ENCODE results near the gene RAB8B. TPM values are rescaled to one million over a fixed set of nuclear protein-coding genes. Genes with fewer than 3 reads are reported as not detected.

The RAB8B gene
- total and polyA plus RNA-seq, 9 of the 15 experiments (the other 6 are each of a cell fraction or from before 2014, with no cell fraction given), result 7.8 to 32.1 (median 24.2) TPM

DNA sequence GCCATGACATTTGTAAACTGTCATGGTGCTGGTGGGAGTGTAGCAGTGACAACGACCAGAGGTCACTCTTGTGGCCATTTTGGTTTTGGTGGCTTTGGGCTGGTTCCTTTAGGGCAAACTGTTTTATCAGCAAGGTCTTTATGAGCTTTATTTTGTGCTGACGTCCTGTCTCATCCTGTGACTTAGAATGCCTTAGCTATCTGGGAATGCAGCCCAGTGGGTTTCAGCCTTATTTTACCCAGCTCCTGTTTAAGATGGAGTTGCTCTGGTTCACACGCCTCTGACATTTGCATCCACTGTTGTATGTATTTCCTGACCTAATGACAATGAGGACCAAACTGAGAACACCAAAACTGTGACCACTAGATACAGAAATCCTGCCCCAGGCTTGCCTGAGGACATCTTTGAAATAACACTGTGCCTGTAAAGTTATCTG is 37.6 kb downstream of the RAB8B start (continued):
- TF ChIP-seq, protein P1, sequence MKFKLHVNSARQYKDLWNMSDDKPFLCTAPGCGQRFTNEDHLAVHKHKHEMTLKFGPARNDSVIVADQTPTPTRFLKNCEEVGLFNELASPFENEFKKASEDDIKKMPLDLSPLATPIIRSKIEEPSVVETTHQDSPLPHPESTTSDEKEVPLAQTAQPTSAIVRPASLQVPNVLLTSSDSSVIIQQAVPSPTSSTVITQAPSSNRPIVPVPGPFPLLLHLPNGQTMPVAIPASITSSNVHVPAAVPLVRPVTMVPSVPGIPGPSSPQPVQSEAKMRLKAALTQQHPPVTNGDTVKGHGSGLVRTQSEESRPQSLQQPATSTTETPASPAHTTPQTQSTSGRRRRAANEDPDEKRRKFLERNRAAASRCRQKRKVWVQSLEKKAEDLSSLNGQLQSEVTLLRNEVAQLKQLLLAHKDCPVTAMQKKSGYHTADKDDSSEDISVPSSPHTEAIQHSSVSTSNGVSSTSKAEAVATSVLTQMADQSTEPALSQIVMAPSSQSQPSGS (CRISPR knock-in tag; IDR thresholded peaks at IDR 0.05), result no peak
- TF ChIP-seq, protein P2, sequence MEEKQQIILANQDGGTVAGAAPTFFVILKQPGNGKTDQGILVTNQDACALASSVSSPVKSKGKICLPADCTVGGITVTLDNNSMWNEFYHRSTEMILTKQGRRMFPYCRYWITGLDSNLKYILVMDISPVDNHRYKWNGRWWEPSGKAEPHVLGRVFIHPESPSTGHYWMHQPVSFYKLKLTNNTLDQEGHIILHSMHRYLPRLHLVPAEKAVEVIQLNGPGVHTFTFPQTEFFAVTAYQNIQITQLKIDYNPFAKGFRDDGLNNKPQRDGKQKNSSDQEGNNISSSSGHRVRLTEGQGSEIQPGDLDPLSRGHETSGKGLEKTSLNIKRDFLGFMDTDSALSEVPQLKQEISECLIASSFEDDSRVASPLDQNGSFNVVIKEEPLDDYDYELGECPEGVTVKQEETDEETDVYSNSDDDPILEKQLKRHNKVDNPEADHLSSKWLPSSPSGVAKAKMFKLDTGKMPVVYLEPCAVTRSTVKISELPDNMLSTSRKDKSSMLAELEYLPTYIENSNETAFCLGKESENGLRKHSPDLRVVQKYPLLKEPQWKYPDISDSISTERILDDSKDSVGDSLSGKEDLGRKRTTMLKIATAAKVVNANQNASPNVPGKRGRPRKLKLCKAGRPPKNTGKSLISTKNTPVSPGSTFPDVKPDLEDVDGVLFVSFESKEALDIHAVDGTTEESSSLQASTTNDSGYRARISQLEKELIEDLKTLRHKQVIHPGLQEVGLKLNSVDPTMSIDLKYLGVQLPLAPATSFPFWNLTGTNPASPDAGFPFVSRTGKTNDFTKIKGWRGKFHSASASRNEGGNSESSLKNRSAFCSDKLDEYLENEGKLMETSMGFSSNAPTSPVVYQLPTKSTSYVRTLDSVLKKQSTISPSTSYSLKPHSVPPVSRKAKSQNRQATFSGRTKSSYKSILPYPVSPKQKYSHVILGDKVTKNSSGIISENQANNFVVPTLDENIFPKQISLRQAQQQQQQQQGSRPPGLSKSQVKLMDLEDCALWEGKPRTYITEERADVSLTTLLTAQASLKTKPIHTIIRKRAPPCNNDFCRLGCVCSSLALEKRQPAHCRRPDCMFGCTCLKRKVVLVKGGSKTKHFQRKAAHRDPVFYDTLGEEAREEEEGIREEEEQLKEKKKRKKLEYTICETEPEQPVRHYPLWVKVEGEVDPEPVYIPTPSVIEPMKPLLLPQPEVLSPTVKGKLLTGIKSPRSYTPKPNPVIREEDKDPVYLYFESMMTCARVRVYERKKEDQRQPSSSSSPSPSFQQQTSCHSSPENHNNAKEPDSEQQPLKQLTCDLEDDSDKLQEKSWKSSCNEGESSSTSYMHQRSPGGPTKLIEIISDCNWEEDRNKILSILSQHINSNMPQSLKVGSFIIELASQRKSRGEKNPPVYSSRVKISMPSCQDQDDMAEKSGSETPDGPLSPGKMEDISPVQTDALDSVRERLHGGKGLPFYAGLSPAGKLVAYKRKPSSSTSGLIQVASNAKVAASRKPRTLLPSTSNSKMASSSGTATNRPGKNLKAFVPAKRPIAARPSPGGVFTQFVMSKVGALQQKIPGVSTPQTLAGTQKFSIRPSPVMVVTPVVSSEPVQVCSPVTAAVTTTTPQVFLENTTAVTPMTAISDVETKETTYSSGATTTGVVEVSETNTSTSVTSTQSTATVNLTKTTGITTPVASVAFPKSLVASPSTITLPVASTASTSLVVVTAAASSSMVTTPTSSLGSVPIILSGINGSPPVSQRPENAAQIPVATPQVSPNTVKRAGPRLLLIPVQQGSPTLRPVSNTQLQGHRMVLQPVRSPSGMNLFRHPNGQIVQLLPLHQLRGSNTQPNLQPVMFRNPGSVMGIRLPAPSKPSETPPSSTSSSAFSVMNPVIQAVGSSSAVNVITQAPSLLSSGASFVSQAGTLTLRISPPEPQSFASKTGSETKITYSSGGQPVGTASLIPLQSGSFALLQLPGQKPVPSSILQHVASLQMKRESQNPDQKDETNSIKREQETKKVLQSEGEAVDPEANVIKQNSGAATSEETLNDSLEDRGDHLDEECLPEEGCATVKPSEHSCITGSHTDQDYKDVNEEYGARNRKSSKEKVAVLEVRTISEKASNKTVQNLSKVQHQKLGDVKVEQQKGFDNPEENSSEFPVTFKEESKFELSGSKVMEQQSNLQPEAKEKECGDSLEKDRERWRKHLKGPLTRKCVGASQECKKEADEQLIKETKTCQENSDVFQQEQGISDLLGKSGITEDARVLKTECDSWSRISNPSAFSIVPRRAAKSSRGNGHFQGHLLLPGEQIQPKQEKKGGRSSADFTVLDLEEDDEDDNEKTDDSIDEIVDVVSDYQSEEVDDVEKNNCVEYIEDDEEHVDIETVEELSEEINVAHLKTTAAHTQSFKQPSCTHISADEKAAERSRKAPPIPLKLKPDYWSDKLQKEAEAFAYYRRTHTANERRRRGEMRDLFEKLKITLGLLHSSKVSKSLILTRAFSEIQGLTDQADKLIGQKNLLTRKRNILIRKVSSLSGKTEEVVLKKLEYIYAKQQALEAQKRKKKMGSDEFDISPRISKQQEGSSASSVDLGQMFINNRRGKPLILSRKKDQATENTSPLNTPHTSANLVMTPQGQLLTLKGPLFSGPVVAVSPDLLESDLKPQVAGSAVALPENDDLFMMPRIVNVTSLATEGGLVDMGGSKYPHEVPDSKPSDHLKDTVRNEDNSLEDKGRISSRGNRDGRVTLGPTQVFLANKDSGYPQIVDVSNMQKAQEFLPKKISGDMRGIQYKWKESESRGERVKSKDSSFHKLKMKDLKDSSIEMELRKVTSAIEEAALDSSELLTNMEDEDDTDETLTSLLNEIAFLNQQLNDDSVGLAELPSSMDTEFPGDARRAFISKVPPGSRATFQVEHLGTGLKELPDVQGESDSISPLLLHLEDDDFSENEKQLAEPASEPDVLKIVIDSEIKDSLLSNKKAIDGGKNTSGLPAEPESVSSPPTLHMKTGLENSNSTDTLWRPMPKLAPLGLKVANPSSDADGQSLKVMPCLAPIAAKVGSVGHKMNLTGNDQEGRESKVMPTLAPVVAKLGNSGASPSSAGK (IDR thresholded peaks at IDR 0.05), result no peak
- peak; percentile 96 for TF ChIP-seq ZNF583 (CRISPR knock-in tag; IDR thresholded peaks at IDR 0.05)
- TF ChIP-seq, protein P3, sequence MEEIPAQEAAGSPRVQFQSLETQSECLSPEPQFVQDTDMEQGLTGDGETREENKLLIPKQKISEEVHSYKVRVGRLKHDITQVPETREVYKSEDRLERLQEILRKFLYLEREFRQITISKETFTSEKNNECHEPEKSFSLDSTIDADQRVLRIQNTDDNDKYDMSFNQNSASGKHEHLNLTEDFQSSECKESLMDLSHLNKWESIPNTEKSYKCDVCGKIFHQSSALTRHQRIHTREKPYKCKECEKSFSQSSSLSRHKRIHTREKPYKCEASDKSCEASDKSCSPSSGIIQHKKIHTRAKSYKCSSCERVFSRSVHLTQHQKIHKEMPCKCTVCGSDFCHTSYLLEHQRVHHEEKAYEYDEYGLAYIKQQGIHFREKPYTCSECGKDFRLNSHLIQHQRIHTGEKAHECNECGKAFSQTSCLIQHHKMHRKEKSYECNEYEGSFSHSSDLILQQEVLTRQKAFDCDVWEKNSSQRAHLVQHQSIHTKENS (CRISPR knock-in tag; IDR thresholded peaks at IDR 0.05), result no peak
- TF ChIP-seq LEF1 (IDR thresholded peaks at IDR 0.05), result no peak
- peak; percentile 97 for TF ChIP-seq SMAD3 (CRISPR knock-in tag; conservative IDR thresholded peaks at IDR 0.05)
- peak; percentile 60; the same call in 1 of the 2 replicates for TF ChIP-seq GABPA (tag; conservative IDR thresholded peaks at IDR 0.05; ENCODE audit: low read depth)
- TF ChIP-seq, protein P4, sequence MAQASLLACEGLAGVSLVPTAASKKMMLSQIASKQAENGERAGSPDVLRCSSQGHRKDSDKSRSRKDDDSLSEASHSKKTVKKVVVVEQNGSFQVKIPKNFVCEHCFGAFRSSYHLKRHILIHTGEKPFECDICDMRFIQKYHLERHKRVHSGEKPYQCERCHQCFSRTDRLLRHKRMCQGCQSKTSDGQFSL (CRISPR knock-in tag; IDR thresholded peaks at IDR 0.05), result no peak
- TF ChIP-seq, protein P4 (tag; IDR thresholded peaks at IDR 0.05), result peak in 1 of 2 experiments; percentile 99; a peak in 2 of 4 replicates
- no peak for TF ChIP-seq MIER1 (IDR thresholded peaks at IDR 0.05; ENCODE audit: low read depth)
- TF ChIP-seq, protein P5, sequence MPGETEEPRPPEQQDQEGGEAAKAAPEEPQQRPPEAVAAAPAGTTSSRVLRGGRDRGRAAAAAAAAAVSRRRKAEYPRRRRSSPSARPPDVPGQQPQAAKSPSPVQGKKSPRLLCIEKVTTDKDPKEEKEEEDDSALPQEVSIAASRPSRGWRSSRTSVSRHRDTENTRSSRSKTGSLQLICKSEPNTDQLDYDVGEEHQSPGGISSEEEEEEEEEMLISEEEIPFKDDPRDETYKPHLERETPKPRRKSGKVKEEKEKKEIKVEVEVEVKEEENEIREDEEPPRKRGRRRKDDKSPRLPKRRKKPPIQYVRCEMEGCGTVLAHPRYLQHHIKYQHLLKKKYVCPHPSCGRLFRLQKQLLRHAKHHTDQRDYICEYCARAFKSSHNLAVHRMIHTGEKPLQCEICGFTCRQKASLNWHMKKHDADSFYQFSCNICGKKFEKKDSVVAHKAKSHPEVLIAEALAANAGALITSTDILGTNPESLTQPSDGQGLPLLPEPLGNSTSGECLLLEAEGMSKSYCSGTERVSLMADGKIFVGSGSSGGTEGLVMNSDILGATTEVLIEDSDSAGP (CRISPR knock-in tag; IDR thresholded peaks at IDR 0.05), result no peak
- TF ChIP-seq ZNF785 (CRISPR knock-in tag; IDR thresholded peaks at IDR 0.05), result no peak
